GM21528 (cell line): ENCODE data around the gene PLEKHA6.

Experiments
- ATAC-seq: cut with Tn5 transposase; IDR thresholded peaks from one replicate; pipeline ENCODE4 v1.9.1; 2021; ENCODE audit warnings: mild to moderate bottlenecking, moderate library complexity; ENCODE audit not compliant: unreplicated experiment, low FRiP score

The PLEKHA6 gene

GRCh38 chr1:204198348-204199340 is 161.1 kb downstream of the PLEKHA6 start:
- ATAC-seq, result no peak

GRCh38 chr1:204197068-204197467 is 162.7 kb downstream of the PLEKHA6 start:
- no peak for ATAC-seq

GRCh38 chr1:204196068-204196795 is 163.5 kb downstream of the PLEKHA6 start, which contains the start of gene KISS1:
Gene KISS1 (minus strand): TSS chr1:204196491. CDS start chr1:204192876, 3,615 bp downstream.
- no peak for ATAC-seq

- ATAC-seq, result no peak
Measured at GRCh38 chr1:204194771-204195170, 165.0 kb downstream of the PLEKHA6 start.

GRCh38 chr1:204194080-204194479 is 165.6 kb downstream of the PLEKHA6 start:
- ATAC-seq, result no peak

- ATAC-seq, result no peak
Measured at GRCh38 chr1:204192589-204193352, 167.0 kb downstream of the PLEKHA6 start.

- no peak for ATAC-seq
Measured at GRCh38 chr1:204192046-204192445, 167.7 kb downstream of the PLEKHA6 start.

GRCh38 chr1:204191456-204191855 is 168.3 kb downstream of the PLEKHA6 start:
- no peak for ATAC-seq

GRCh38 chr1:204190212-204191211 is 169.2 kb downstream of the PLEKHA6 start:
- ATAC-seq, result no peak

GRCh38 chr1:204188959-204189639 is 170.6 kb downstream of the PLEKHA6 start:
- no peak for ATAC-seq

- ATAC-seq, result no peak
Measured at GRCh38 chr1:204186597-204186996, 173.1 kb downstream of the PLEKHA6 start.

GRCh38 chr1:204181116-204181515 is 178.6 kb downstream of the PLEKHA6 start:
- no peak for ATAC-seq

- ATAC-seq, result no peak
Measured at GRCh38 chr1:204180133-204180532, 179.6 kb downstream of the PLEKHA6 start.

- ATAC-seq, result no peak
Measured at GRCh38 chr1:204178487-204179281, 181.0 kb downstream of the PLEKHA6 start.

- ATAC-seq, result no peak
Measured at GRCh38 chr1:204177133-204177532, 182.6 kb downstream of the PLEKHA6 start.

- ATAC-seq, result no peak
Measured at GRCh38 chr1:204176049-204176448, 183.7 kb downstream of the PLEKHA6 start.

GRCh38 chr1:204174958-204175357 is 184.8 kb downstream of the PLEKHA6 start:
- ATAC-seq, result no peak

- no peak for ATAC-seq
Measured at GRCh38 chr1:204172404-204173029, 187.2 kb downstream of the PLEKHA6 start.
